GM23338 (cell line): ENCODE data around the gene MT1B. TPM values are rescaled to one million over a fixed set of nuclear protein-coding genes. Genes with fewer than 3 reads are reported as not detected.

Experiments
- ATAC-seq: fragments of 200-7000 bp; cut with Tn5 transposase; 3 replicates; pipeline ENCODE4 v1.9.1; 2020
- DNase-seq: peaks from one replicate; pipeline ENCODE4 v3.0.0-alpha.2; 2015; ENCODE audit warnings: low spot score
- H2AFZ ChIP-seq: fragments of 200-600 bp; sonication (generic); 2 replicates; pipeline ENCODE4 v1.8.0; 2016; ENCODE audit warnings: antibody characterized with exemption, mild to moderate bottlenecking, moderate library complexity
- H3F3A ChIP-seq: fragments of 200-600 bp; sonication (generic); replicated peaks from 2 replicates; pipeline ENCODE4 v1.8.0; 2017; ENCODE audit warnings: antibody characterized with exemption, mixed run types, low read depth
- H3K27ac ChIP-seq: fragments of 200-600 bp; sonication (generic); 2 replicates; pipeline ENCODE4 v1.6.1; 2016; ENCODE audit warnings: low read depth
- H3K27me3 ChIP-seq: fragments of 200-600 bp; sonication (generic); 2 replicates; pipeline ENCODE4 v1.8.0; 2016; ENCODE audit warnings: mild to moderate bottlenecking, mixed run types, moderate library complexity; ENCODE audit not compliant: insufficient read depth
- H3K36me3 ChIP-seq: fragments of 200-600 bp; sonication (generic); 2 replicates; pipeline ENCODE4 v1.8.0; 2016; ENCODE audit warnings: mild to moderate bottlenecking; ENCODE audit not compliant: insufficient read depth
- H3K4me1 ChIP-seq: fragments of 200-600 bp; sonication (generic); 2 replicates; pipeline ENCODE4 v1.8.0; 2016; ENCODE audit warnings: mild to moderate bottlenecking, moderate library complexity; ENCODE audit not compliant: insufficient read depth
- H3K4me2 ChIP-seq: fragments of 200-600 bp; sonication (generic); 2 replicates; pipeline ENCODE4 v1.7.1; 2017; ENCODE audit warnings: mixed run types
- H3K4me3 ChIP-seq: fragments of 200-600 bp; sonication (generic); 2 replicates; pipeline ENCODE4 v1.6.1; 2016; ENCODE audit warnings: mixed run types
- H3K79me2 ChIP-seq: fragments of 200-600 bp; sonication (generic); replicated peaks from 2 replicates; pipeline ENCODE4 v1.8.0; 2017; ENCODE audit warnings: mild to moderate bottlenecking; ENCODE audit not compliant: insufficient read depth
- H3K9me2 ChIP-seq: fragments of 200-600 bp; sonication (generic); 2 replicates; pipeline ENCODE4 v1.8.0; 2017; ENCODE audit not compliant: insufficient read depth
- H4K20me1 ChIP-seq: fragments of 200-600 bp; sonication (generic); replicated peaks from 2 replicates; pipeline ENCODE4 v1.8.0; 2017; ENCODE audit warnings: mild to moderate bottlenecking; ENCODE audit not compliant: insufficient read depth
- H3K27ac Mint-ChIP-seq: 2 replicates; pipeline ENCODE4 v1.8.0; 2020; ENCODE audit warnings: inconsistent platforms, mild to moderate bottlenecking, moderate library complexity, mixed read lengths
- H3K27me3 Mint-ChIP-seq: 3 replicates; pipeline ENCODE4 v1.8.0; 2022; ENCODE audit warnings: low read depth, mild to moderate bottlenecking, moderate library complexity, mixed read lengths, inconsistent platforms; ENCODE audit not compliant: insufficient read depth, poor library complexity
- H3K36me3 Mint-ChIP-seq: 3 replicates; pipeline ENCODE4 v1.8.0; 2021; ENCODE audit warnings: low read depth, mild to moderate bottlenecking, inconsistent platforms, moderate library complexity, mixed read lengths
- H3K4me1 Mint-ChIP-seq: 3 replicates; pipeline ENCODE4 v1.8.0; 2020; ENCODE audit warnings: mild to moderate bottlenecking, inconsistent platforms, mixed read lengths
- H3K4me3 Mint-ChIP-seq: 3 replicates; pipeline ENCODE4 v1.8.0; 2021; ENCODE audit warnings: moderate library complexity, mild to moderate bottlenecking, inconsistent platforms, mixed read lengths
- H3K9me3 Mint-ChIP-seq: 3 replicates; pipeline ENCODE4 v1.8.0; 2020; ENCODE audit warnings: moderate library complexity, mild to moderate bottlenecking, inconsistent platforms, mixed read lengths
- EZH2 ChIP-seq: fragments of 200-600 bp; sonication (generic); IDR thresholded peaks from one replicate; pipeline ENCODE4 v1.8.0; 2017; ENCODE audit warnings: antibody characterized with exemption, mild to moderate bottlenecking, low read depth; ENCODE audit not compliant: unreplicated experiment
- EZH2phosphoT487 ChIP-seq: fragments of 200-600 bp; sonication (generic); IDR thresholded peaks from one replicate; pipeline ENCODE4 v1.8.1; 2018; ENCODE audit warnings: antibody characterized with exemption; ENCODE audit not compliant: unreplicated experiment
- POLR2AphosphoS5 ChIP-seq: IDR thresholded peaks from 2 replicates; pipeline ENCODE4 v1.6.1; 2016; ENCODE audit warnings: antibody characterized with exemption, low read depth
- ZNF331 ChIP-seq: fragments of 250-450 bp; sonication (Bioruptor Pico); IDR thresholded peaks from 2 replicates; pipeline ENCODE4 v1.5.0; 2020; ENCODE audit warnings: low read depth, mild to moderate bottlenecking, moderate library complexity
- polyA plus RNA-seq: library from polyadenylated mRNA; unstranded; fragments of >200 nt; fragmentation: Nextera tagmentation; extraction: Ambion mirVana; gene quantifications from 2 replicates; pipeline ENCODE4 v1.2.1, GENCODE V29; 2016
- total RNA-seq: library from RNA; depleted of rRNA; stranded (reverse); fragments of >200 nt; shearing (Covaris generic); gene quantifications from 2 replicates; pipeline ENCODE4 v1.2.3, GENCODE V29; 2014
- TF ChIP-seq, protein P1 (sequence below), 2 experiments: fragments of 200-600 bp in 1 of 2; sonication (generic) in 1 of 2; conservative IDR thresholded peaks; 2 replicates each; pipeline versions ENCODE4 v1.5.1 to v1.6.1; 2016 to 2017; ENCODE audit warnings: antibody characterized with exemption in 2 of 2, low read depth in 2 of 2, mild to moderate bottlenecking in 2 of 2, moderate library complexity in 1 of 2
- TF ChIP-seq, protein P2 (sequence below): IDR thresholded peaks from one replicate; pipeline ENCODE4 v1.6.1; 2018; ENCODE audit warnings: antibody characterized with exemption; ENCODE audit not compliant: unreplicated experiment

Gene MT1B
- total and polyA plus RNA-seq, 2 experiments from 2014 or later: not detected

GRCh38 chr16:56653218-56653617, 1.5 kb downstream of the MT1B start (continued):
- TF ChIP-seq, protein P1, sequence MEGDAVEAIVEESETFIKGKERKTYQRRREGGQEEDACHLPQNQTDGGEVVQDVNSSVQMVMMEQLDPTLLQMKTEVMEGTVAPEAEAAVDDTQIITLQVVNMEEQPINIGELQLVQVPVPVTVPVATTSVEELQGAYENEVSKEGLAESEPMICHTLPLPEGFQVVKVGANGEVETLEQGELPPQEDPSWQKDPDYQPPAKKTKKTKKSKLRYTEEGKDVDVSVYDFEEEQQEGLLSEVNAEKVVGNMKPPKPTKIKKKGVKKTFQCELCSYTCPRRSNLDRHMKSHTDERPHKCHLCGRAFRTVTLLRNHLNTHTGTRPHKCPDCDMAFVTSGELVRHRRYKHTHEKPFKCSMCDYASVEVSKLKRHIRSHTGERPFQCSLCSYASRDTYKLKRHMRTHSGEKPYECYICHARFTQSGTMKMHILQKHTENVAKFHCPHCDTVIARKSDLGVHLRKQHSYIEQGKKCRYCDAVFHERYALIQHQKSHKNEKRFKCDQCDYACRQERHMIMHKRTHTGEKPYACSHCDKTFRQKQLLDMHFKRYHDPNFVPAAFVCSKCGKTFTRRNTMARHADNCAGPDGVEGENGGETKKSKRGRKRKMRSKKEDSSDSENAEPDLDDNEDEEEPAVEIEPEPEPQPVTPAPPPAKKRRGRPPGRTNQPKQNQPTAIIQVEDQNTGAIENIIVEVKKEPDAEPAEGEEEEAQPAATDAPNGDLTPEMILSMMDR (conservative IDR thresholded peaks at IDR 0.05; ENCODE audit: low read depth in 2 of 2): no peak
- TF ChIP-seq EZH2phosphoT487 (no peak), ZNF331 (CRISPR knock-in tag) (no peak)

GRCh38 chr16:56657555-56658326, 6.1 kb downstream of the MT1B start, which contains the start of gene MT1F:
Gene MT1F (plus strand): TSS chr16:56657959. CDS start chr16:56658059, 100 bp downstream.
- H3K4me3 Mint-ChIP-seq: peak within 1 kb of the TSS; percentile 90
- Histone ChIP-seq H3K79me2 (no peaks in the 10 kb centered on the region), H3K27me3 (peaks cover 72% of the 10 kb centered on the region), H3K9me2 (no peaks in the 10 kb centered on the region), H2AFZ (peak within 1 kb of the TSS; percentile 80), H3K4me3 (peak within 1 kb of the TSS; percentile 82), H4K20me1 (no peaks in the 10 kb centered on the region), H3K36me3 (no peaks in the 10 kb centered on the region; the same call in 1 of the 2 replicates), H3K4me2 (peak within 1 kb of the TSS; percentile 90), H3K27ac (no peak within 1 kb of the TSS), H3K4me1 (peaks cover 19% of the 10 kb centered on the region), H3F3A (no peaks in the 10 kb centered on the region)
- no peak within 1 kb of the TSS; the same call in 1 of the 2 replicates for H3K27ac Mint-ChIP-seq
- H3K9me3 Mint-ChIP-seq: no peaks in the 10 kb centered on the region
- peaks cover 22% of the 10 kb centered on the region for H3K4me1 Mint-ChIP-seq
- ATAC-seq: peak; percentile 88
- DNase-seq: peak; percentile 94
- peaks cover 22% of the 10 kb centered on the region; the same call in 2 of the 3 replicates for H3K36me3 Mint-ChIP-seq
- TF ChIP-seq, protein P2, sequence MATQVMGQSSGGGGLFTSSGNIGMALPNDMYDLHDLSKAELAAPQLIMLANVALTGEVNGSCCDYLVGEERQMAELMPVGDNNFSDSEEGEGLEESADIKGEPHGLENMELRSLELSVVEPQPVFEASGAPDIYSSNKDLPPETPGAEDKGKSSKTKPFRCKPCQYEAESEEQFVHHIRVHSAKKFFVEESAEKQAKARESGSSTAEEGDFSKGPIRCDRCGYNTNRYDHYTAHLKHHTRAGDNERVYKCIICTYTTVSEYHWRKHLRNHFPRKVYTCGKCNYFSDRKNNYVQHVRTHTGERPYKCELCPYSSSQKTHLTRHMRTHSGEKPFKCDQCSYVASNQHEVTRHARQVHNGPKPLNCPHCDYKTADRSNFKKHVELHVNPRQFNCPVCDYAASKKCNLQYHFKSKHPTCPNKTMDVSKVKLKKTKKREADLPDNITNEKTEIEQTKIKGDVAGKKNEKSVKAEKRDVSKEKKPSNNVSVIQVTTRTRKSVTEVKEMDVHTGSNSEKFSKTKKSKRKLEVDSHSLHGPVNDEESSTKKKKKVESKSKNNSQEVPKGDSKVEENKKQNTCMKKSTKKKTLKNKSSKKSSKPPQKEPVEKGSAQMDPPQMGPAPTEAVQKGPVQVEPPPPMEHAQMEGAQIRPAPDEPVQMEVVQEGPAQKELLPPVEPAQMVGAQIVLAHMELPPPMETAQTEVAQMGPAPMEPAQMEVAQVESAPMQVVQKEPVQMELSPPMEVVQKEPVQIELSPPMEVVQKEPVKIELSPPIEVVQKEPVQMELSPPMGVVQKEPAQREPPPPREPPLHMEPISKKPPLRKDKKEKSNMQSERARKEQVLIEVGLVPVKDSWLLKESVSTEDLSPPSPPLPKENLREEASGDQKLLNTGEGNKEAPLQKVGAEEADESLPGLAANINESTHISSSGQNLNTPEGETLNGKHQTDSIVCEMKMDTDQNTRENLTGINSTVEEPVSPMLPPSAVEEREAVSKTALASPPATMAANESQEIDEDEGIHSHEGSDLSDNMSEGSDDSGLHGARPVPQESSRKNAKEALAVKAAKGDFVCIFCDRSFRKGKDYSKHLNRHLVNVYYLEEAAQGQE: no peak
- peak; percentile 45 for TF ChIP-seq POLR2AphosphoS5
- TF ChIP-seq EZH2: peak; percentile 53
- H3K27me3 Mint-ChIP-seq: peaks cover 63% of the 10 kb centered on the region
